Measurements from ENCODE around the gene ICAM4. TPM values are rescaled to one million over a fixed set of nuclear protein-coding genes. Genes with fewer than 3 reads are reported as not detected.

ICAM4 gene
- total and polyA plus RNA-seq, 9 of the 15 experiments (the other 6 are each of a cell fraction or from before 2014, with no cell fraction given) = 14.1 to 86.1 (median 29.6) TPM

DNA sequence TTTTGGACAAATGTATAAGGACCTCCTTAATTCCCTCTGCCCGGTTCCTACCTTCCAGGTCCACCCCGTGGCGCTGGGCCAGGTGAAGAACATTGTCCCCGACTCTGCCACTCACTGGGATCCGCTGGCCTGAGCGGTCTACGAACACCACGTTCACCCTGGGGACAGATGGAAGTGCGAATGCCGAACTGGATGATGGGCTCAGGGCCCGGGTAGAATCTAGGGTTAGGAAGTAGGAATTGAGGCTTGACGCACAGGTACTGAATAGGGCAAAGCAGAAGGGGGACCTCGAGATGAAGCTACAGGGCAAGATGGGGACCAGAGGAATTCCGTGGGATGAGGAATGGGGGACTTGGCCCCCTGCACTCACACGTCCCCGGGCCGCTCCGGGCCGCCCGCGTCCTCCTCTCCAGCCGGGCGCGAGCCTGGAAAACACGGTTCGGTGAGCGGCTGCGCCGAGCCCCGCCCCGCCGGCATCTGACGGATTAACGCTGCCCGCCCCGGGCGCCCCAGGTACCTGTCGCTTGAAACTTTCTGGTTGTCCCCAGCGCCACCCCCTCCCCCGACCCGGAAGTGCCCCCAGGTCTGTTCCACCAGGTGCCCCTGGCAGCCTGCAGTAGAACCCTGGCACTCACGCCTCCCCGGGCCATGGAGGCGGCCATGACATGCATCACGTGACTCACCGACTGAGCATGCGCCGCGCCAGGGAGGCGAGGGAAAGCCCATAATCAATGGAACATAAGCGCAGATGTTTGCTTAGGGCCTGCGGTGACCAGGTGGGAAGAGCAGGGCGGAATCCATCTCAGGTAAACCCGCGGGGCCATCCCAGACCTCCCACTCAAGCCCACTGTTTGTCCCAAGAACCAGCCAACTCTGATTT, 28.8 kb downstream of the ICAM4 start, which contains the start of gene FDX2 (continued):
- TF ChIP-seq, protein P1, sequence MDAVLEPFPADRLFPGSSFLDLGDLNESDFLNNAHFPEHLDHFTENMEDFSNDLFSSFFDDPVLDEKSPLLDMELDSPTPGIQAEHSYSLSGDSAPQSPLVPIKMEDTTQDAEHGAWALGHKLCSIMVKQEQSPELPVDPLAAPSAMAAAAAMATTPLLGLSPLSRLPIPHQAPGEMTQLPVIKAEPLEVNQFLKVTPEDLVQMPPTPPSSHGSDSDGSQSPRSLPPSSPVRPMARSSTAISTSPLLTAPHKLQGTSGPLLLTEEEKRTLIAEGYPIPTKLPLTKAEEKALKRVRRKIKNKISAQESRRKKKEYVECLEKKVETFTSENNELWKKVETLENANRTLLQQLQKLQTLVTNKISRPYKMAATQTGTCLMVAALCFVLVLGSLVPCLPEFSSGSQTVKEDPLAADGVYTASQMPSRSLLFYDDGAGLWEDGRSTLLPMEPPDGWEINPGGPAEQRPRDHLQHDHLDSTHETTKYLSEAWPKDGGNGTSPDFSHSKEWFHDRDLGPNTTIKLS (IDR thresholded peaks at IDR 0.05; ENCODE audit: borderline replicate concordance, low read depth) = no peak
- TF ChIP-seq PHTF2 (CRISPR knock-in tag; IDR thresholded peaks at IDR 0.05) = no peak
- TF ChIP-seq STAT5B (CRISPR knock-in tag; IDR thresholded peaks at IDR 0.05) = no peak
- no peak for TF ChIP-seq COPS2 (conservative IDR thresholded peaks at IDR 0.05)
- TF ChIP-seq, protein P2, sequence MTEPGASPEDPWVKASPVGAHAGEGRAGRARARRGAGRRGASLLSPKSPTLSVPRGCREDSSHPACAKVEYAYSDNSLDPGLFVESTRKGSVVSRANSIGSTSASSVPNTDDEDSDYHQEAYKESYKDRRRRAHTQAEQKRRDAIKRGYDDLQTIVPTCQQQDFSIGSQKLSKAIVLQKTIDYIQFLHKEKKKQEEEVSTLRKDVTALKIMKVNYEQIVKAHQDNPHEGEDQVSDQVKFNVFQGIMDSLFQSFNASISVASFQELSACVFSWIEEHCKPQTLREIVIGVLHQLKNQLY (CRISPR knock-in tag; conservative IDR thresholded peaks at IDR 0.05) = no peak
- peak; percentile 83 for TF ChIP-seq DIDO1 (tag; IDR thresholded peaks at IDR 0.05; ENCODE audit: low read depth)
- no peak for TF ChIP-seq ZNF174 (CRISPR knock-in tag; IDR thresholded peaks at IDR 0.05)
- peak; percentile 26; the same call in 1 of the 2 replicates for TF ChIP-seq CHD2 (IDR thresholded peaks at IDR 0.05; ENCODE audit: low read depth, low read length)
- TF ChIP-seq, protein P3, sequence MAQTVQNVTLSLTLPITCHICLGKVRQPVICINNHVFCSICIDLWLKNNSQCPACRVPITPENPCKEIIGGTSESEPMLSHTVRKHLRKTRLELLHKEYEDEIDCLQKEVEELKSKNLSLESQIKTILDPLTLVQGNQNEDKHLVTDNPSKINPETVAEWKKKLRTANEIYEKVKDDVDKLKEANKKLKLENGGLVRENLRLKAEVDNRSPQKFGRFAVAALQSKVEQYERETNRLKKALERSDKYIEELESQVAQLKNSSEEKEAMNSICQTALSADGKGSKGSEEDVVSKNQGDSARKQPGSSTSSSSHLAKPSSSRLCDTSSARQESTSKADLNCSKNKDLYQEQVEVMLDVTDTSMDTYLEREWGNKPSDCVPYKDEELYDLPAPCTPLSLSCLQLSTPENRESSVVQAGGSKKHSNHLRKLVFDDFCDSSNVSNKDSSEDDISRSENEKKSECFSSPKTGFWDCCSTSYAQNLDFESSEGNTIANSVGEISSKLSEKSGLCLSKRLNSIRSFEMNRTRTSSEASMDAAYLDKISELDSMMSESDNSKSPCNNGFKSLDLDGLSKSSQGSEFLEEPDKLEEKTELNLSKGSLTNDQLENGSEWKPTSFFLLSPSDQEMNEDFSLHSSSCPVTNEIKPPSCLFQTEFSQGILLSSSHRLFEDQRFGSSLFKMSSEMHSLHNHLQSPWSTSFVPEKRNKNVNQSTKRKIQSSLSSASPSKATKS (CRISPR knock-in tag; IDR thresholded peaks at IDR 0.05) = no peak; the same call in 1 of the 2 replicates
- no peak for TF ChIP-seq TFAM (CRISPR knock-in tag; conservative IDR thresholded peaks at IDR 0.05)
- TF ChIP-seq MIER1 (IDR thresholded peaks at IDR 0.05; ENCODE audit: low read depth) = no peak
- TF ChIP-seq ATF1 (CRISPR knock-in tag; IDR thresholded peaks at IDR 0.05) = no peak
- no peak for TF ChIP-seq ATF1 (tag; IDR thresholded peaks at IDR 0.05)
- no peak for TF ChIP-seq SNRNP70 (optimal IDR thresholded peaks at IDR 0.05; ENCODE audit: low read depth, low read length)
- no peak for TF ChIP-seq NBN (IDR thresholded peaks at IDR 0.05; ENCODE audit: low read depth)
- no peak for TF ChIP-seq WHSC1 (IDR thresholded peaks at IDR 0.05; ENCODE audit: low read length)
- TF ChIP-seq SAFB (IDR thresholded peaks at IDR 0.05; ENCODE audit: borderline replicate concordance, low read depth, low read length) = no peak
- no peak for TF ChIP-seq NELFE (IDR thresholded peaks at IDR 0.05; ENCODE audit: insufficient read depth, insufficient read length)
- no peak for TF ChIP-seq ZNF354B (CRISPR knock-in tag; IDR thresholded peaks at IDR 0.05)
- TF ChIP-seq, protein P4, sequence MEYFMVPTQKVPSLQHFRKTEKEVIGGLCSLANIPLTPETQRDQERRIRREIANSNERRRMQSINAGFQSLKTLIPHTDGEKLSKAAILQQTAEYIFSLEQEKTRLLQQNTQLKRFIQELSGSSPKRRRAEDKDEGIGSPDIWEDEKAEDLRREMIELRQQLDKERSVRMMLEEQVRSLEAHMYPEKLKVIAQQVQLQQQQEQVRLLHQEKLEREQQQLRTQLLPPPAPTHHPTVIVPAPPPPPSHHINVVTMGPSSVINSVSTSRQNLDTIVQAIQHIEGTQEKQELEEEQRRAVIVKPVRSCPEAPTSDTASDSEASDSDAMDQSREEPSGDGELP (CRISPR knock-in tag; IDR thresholded peaks at IDR 0.05; ENCODE audit: borderline replicate concordance) = peak; percentile 16; the same call in 1 of the 2 replicates
- TF ChIP-seq, protein P5, sequence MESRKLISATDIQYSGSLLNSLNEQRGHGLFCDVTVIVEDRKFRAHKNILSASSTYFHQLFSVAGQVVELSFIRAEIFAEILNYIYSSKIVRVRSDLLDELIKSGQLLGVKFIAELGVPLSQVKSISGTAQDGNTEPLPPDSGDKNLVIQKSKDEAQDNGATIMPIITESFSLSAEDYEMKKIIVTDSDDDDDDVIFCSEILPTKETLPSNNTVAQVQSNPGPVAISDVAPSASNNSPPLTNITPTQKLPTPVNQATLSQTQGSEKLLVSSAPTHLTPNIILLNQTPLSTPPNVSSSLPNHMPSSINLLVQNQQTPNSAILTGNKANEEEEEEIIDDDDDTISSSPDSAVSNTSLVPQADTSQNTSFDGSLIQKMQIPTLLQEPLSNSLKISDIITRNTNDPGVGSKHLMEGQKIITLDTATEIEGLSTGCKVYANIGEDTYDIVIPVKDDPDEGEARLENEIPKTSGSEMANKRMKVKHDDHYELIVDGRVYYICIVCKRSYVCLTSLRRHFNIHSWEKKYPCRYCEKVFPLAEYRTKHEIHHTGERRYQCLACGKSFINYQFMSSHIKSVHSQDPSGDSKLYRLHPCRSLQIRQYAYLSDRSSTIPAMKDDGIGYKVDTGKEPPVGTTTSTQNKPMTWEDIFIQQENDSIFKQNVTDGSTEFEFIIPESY (CRISPR knock-in tag; IDR thresholded peaks at IDR 0.05) = no peak
- 0 out of 2 replicates have a peak, but pooled peaks have one; percentile 34 for TF ChIP-seq ZFX (CRISPR knock-in tag; IDR thresholded peaks at IDR 0.05)
